HepG2 (cell line): Measurements from ENCODE around the gene VSX1. TPM values are rescaled to one million over a fixed set of nuclear protein-coding genes. Genes with fewer than 3 reads are reported as not detected.

Experiments used
- ATAC-seq: fragments of 200-7000 bp; cut with Tn5 transposase; 3 replicates; pipeline ENCODE4 v1.9.1; 2020; ENCODE audit warnings: mild to moderate bottlenecking, moderate library complexity
- BruUV-seq: library from RNA; stranded (reverse); fragments of 400-500 nt; replicated peaks from 2 replicates; lab custom pipeline; 2021; lab: Mats Ljungman, UMichigan
- CTCF ChIA-PET: fragments of 300-600 bp; formaldehyde crosslinking; extraction: SDS; loops from one replicate; lab custom pipeline; 2021; ENCODE audit warnings: low total read pairs, inconsistent platforms, low intra/inter-chr PET ratio; lab: Yijun Ruan, JAX
- POLR2A ChIA-PET: fragments of 350-600 bp; sonication (Branson Sonifier 250); formaldehyde crosslinking; loops from one replicate; lab custom pipeline; 2020; ENCODE audit warnings: antibody characterized with exemption, inconsistent platforms; lab: Yijun Ruan, JAX
- DNase-seq: peaks from one replicate; pipeline ENCODE4 v3.0.0-alpha.2; 2015; ENCODE audit warnings: low spot score
- FAIRE-seq: peaks from 3 replicates; lab custom pipeline; 2011; peaks lifted over from hg19 to GRCh38; lab: Jason Lieb, UNC
- H2AFZ ChIP-seq: one replicate; pipeline ENCODE4 v1.6.1; 2011; ENCODE audit warnings: low read length, inconsistent platforms
- H3K27ac ChIP-seq: fragments of 300-600 bp; 3 replicates; pipeline ENCODE4 v1.8.0; 2011; ENCODE audit warnings: mixed run types, mild to moderate bottlenecking, mixed read lengths, low read length, inconsistent platforms; ENCODE audit not compliant: insufficient read depth; ENCODE audit errors: extremely low read length
- H3K27me3 ChIP-seq, 2 experiments: fragments of 200-600 bp in 1 of 2; 2 replicates in 1 of 2; 3 replicates in 1 of 2; pipeline versions ENCODE4 v1.6.0 to v1.8.0; 2011; ENCODE audit warnings: low read length in 2 of 2, mild to moderate bottlenecking in 2 of 2, moderate library complexity in 2 of 2, inconsistent platforms in 1 of 2; ENCODE audit not compliant: insufficient read depth in 2 of 2, control insufficient read depth in 1 of 2
- H3K36me3 ChIP-seq, 2 experiments: fragments of 200-600 bp in 1 of 2; replicated peaks in 1 of 2; 2 replicates in 1 of 2; 3 replicates in 1 of 2; pipeline versions ENCODE4 v1.5.1 to v1.8.0; 2011; ENCODE audit warnings: low read length in 2 of 2, inconsistent platforms in 1 of 2; ENCODE audit not compliant: insufficient read depth in 2 of 2, control insufficient read depth in 1 of 2
- H3K4me1 ChIP-seq: 2 replicates; pipeline ENCODE4 v1.5.1; 2012; ENCODE audit warnings: low read length, inconsistent platforms; ENCODE audit not compliant: insufficient read depth
- H3K4me2 ChIP-seq: 2 replicates; pipeline ENCODE4 v1.6.0; 2011; ENCODE audit warnings: low read depth, low read length, inconsistent platforms
- H3K4me3 ChIP-seq, 3 experiments: fragments of 200-600 bp in 1 of 3; sonication (generic), shearing (Covaris generic) in 1 of 3; replicated peaks in 1 of 3; 2 replicates each; pipeline ENCODE4 v1.5.1; 2011 to 2016; ENCODE audit warnings: low read length in 3 of 3, inconsistent platforms in 2 of 3, low read depth in 2 of 3, mild to moderate bottlenecking in 2 of 3, control low read depth in 1 of 3, mixed read lengths in 1 of 3; ENCODE audit not compliant: insufficient read depth in 1 of 3
- H3K79me2 ChIP-seq: one replicate; pipeline ENCODE4 v1.6.1; 2011; ENCODE audit warnings: low read length, inconsistent platforms; ENCODE audit not compliant: insufficient read depth
- H3K9ac ChIP-seq: 2 replicates; pipeline ENCODE4 v1.6.0; 2011; ENCODE audit warnings: mild to moderate bottlenecking, low read depth, low read length, inconsistent platforms; ENCODE audit not compliant: insufficient read depth
- H3K9me3 ChIP-seq: 2 replicates; pipeline ENCODE4 v1.5.1; 2012; ENCODE audit warnings: mild to moderate bottlenecking, low read length
- H4K20me1 ChIP-seq: 2 replicates; pipeline ENCODE4 v1.6.0; 2011; ENCODE audit warnings: inconsistent platforms, mild to moderate bottlenecking, low read length, moderate library complexity; ENCODE audit not compliant: insufficient read depth
- AHR ChIP-seq: IDR thresholded peaks from 2 replicates; pipeline ENCODE4 v1.6.1; 2018; ENCODE audit warnings: missing genetic modification reagents, missing compliant biosample characterization
- DMTF1 ChIP-seq: sonication (generic); formaldehyde crosslinking; IDR thresholded peaks from 2 replicates; pipeline ENCODE4 v1.4.0; 2020; ENCODE audit warnings: mild to moderate bottlenecking, missing genetic modification reagents
- HCFC1 ChIP-seq: fragments of 150-350 bp; IDR thresholded peaks from 2 replicates; pipeline ENCODE4 v1.6.1; 2014; ENCODE audit warnings: low read depth, low read length
- MXD1 ChIP-seq: sonication (generic); formaldehyde crosslinking; IDR thresholded peaks from 2 replicates; pipeline ENCODE4 v1.4.0; 2020; ENCODE audit warnings: mild to moderate bottlenecking, missing genetic modification reagents
- NRL ChIP-seq: sonication (generic); formaldehyde crosslinking; IDR thresholded peaks from 2 replicates; pipeline ENCODE4 v1.5.0; 2020; ENCODE audit warnings: missing genetic modification reagents, mild to moderate bottlenecking, moderate library complexity, borderline replicate concordance
- RELA ChIP-seq: sonication (generic); formaldehyde crosslinking; IDR thresholded peaks from 2 replicates; pipeline ENCODE4 v1.4.0; 2020; ENCODE audit warnings: missing genetic modification reagents
- ZBTB1 ChIP-seq: sonication (generic); formaldehyde crosslinking; IDR thresholded peaks from 2 replicates; pipeline ENCODE4 v1.4.0; 2020; ENCODE audit warnings: missing genetic modification reagents, borderline replicate concordance
- ZFP1 ChIP-seq: IDR thresholded peaks from 2 replicates; pipeline ENCODE4 v1.6.1; 2016
- ZGPAT ChIP-seq: IDR thresholded peaks from 2 replicates; pipeline ENCODE4 v1.6.1; 2016; ENCODE audit warnings: mild to moderate bottlenecking
- ZNF138 ChIP-seq: sonication (generic); formaldehyde crosslinking; IDR thresholded peaks from 2 replicates; pipeline ENCODE4 v1.5.0; 2020; ENCODE audit warnings: mild to moderate bottlenecking, low read depth, missing genetic modification reagents
- ZNF414 ChIP-seq: sonication (generic); formaldehyde crosslinking; IDR thresholded peaks from 2 replicates; pipeline ENCODE4 v1.5.0; 2020; ENCODE audit warnings: missing genetic modification reagents
- ZNF614 ChIP-seq: IDR thresholded peaks from 2 replicates; pipeline ENCODE4 v1.6.1; 2018; ENCODE audit warnings: missing biosample characterization, missing genetic modification reagents, inconsistent platforms, borderline replicate concordance
- ZNF678 ChIP-seq: sonication (generic); formaldehyde crosslinking; IDR thresholded peaks from 2 replicates; pipeline ENCODE4 v1.4.0; 2020; ENCODE audit warnings: mild to moderate bottlenecking, missing genetic modification reagents
- ZNF792 ChIP-seq: IDR thresholded peaks from 2 replicates; pipeline ENCODE4 v1.6.1; 2016
- ZSCAN31 ChIP-seq: sonication (generic); formaldehyde crosslinking; IDR thresholded peaks from 2 replicates; pipeline ENCODE4 v1.5.0; 2020; ENCODE audit warnings: low read depth, mild to moderate bottlenecking, missing genetic modification reagents
- WGBS: methylation state at CpG from one replicate; pipeline ENCODE4 v1.1.6; 2017; ENCODE audit warnings: low lambda C conversion rate; 5-methylcytosine and 5-hydroxymethylcytosine counted together
- in situ Hi-C: cut with HindIII; loops from 2 replicates; pipeline ENCODE4 v1.10.0; 2017; ENCODE audit warnings: low pct_unique_long_range_greater_than_20kb; ENCODE audit not compliant: extremely low pct_ligation_motif_present
- intact Hi-C: fragments of 100-400 bp; cut with micrococcal nuclease; formaldehyde crosslinking; loops from one replicate; pipeline ENCODE4 v1.10.0; 2022; ENCODE audit not compliant: unreplicated experiment
- polyA plus RNA-seq, 8 experiments: library from polyadenylated mRNA; depleted of rRNA in 3 of 8; stranded (reverse) in 7 of 8; unstranded in 1 of 8; fragments of >200 nt; fragmentation: Illumina TruSeq in 4 of 8; extraction: Trizol in 4 of 8; gene quantifications; 2 replicates each; pipeline versions ENCODE4 v1.2.1 to v1.2.3, GENCODE V29; 2011 to 2016; ENCODE audit warnings: low read depth in 4 of 8, missing spikeins in 1 of 8, mixed read lengths in 1 of 8; ENCODE audit not compliant: insufficient read depth in 1 of 8
- total RNA-seq, 5 experiments: library from RNA; depleted of rRNA; stranded (reverse); fragments of >200 nt; fragmentation: Illumina TruSeq; extraction: Trizol; gene quantifications; 2 replicates each; pipeline ENCODE4 v1.2.3, GENCODE V29; 2016; ENCODE audit warnings: low read depth in 1 of 5

The VSX1 gene
- total and polyA plus RNA-seq, 2 of the 13 experiments (the other 11 are each of a cell fraction or from before 2014, with no cell fraction given): 0.04 TPM; not detected in 1

GRCh38 chr20:25103526-25103925 is 21.6 kb upstream of the VSX1 start:
- no peak overlapping the region for H3K27ac ChIP-seq
- BruUV-seq: no TSS peak
- ChIA-PET POLR2A (no interaction called here), CTCF (no interaction called here)
- H4K20me1 ChIP-seq: no peaks in the 10 kb centered on the region
- no peaks in the 10 kb centered on the region for H3K79me2 ChIP-seq
- peaks cover 21% of the 10 kb centered on the region for H3K4me1 ChIP-seq
- H3K9me3 ChIP-seq: no peaks in the 10 kb centered on the region
- intact Hi-C loops (no loop called here), in situ Hi-C loops (no loop called here)
- 58% methylated on average over 3 of the region's 3 CpGs for WGBS
- H3K9ac ChIP-seq: no peak overlapping the region
- no peak overlapping the region for H2AFZ ChIP-seq
- ATAC-seq: peak; percentile 58
- H3K27me3 ChIP-seq: peaks cover 0 to 17% of the 10 kb centered on the region in 2 experiments; a peak in 3 of 5 replicates
- H3K4me3 ChIP-seq: no peak overlapping the region
- no peak for FAIRE-seq
- no peak overlapping the region for H3K4me2 ChIP-seq
- no peak for DNase-seq
- H3K36me3 ChIP-seq: no peaks in the 10 kb centered on the region
- TF ChIP-seq ZBTB1 (CRISPR knock-in tag) (no peak), ZNF414 (CRISPR knock-in tag) (0 out of 2 replicates have a peak, but pooled peaks have one; percentile 47)

- in situ Hi-C loops (no loop called here), intact Hi-C loops (no loop called here)
- ATAC-seq (no peak), DNase-seq (no peak), FAIRE-seq (no peak)
- H2AFZ ChIP-seq: no peak overlapping the region
- H3K9ac ChIP-seq: no peak overlapping the region
- no peaks in the 10 kb centered on the region for H3K36me3 ChIP-seq
- peaks cover 0 to 17% of the 10 kb centered on the region in 2 experiments; a peak in 2 of 5 replicates for H3K27me3 ChIP-seq
- TF ChIP-seq ZNF614 (CRISPR knock-in tag): no peak
- TF ChIP-seq NRL: no peak
- TF ChIP-seq DMTF1 (CRISPR knock-in tag): no peak
- TF ChIP-seq ZNF678: no peak
- no peak for TF ChIP-seq ZGPAT
- no peak for TF ChIP-seq ZNF138
- no peak for TF ChIP-seq AHR (CRISPR knock-in tag)
- TF ChIP-seq MXD1 (CRISPR knock-in tag): no peak
- TF ChIP-seq ZSCAN31 (CRISPR knock-in tag): no peak
- no peak for TF ChIP-seq HCFC1
- TF ChIP-seq RELA: no peak
- no peak for TF ChIP-seq ZNF792 (CRISPR knock-in tag)
- no peak for TF ChIP-seq ZFP1 (CRISPR knock-in tag)
- peaks cover 21% of the 10 kb centered on the region for H3K4me1 ChIP-seq
- H3K79me2 ChIP-seq: no peaks in the 10 kb centered on the region
- H3K4me3 ChIP-seq: no peak overlapping the region
- no peak overlapping the region for H3K4me2 ChIP-seq
- WGBS: 41% methylated on average over 3 of the region's 3 CpGs
- no peaks in the 10 kb centered on the region for H4K20me1 ChIP-seq
- BruUV-seq: no TSS peak
- POLR2A ChIA-PET: no interaction called here
- CTCF ChIA-PET: no interaction called here
- no peak overlapping the region for H3K27ac ChIP-seq
- no peaks in the 10 kb centered on the region for H3K9me3 ChIP-seq
Observed at GRCh38 chr20:25100914-25101313, 19.0 kb upstream of the VSX1 start.
